ENCODE results near the gene CCNF. TPM values are rescaled to one million over a fixed set of nuclear protein-coding genes. Genes with fewer than 3 reads are reported as not detected.

Gene CCNF
- total RNA-seq, 1 experiment from 2014 or later = 52.4 TPM

- no peak overlapping the region for H3K4me3 Mint-ChIP-seq (ENCODE audit: unreplicated experiment)
- peaks cover 17% of the 10 kb centered on the region for H3K4me1 Mint-ChIP-seq (ENCODE audit: low read depth, unreplicated experiment)
- H3K36me3 Mint-ChIP-seq (ENCODE audit: insufficient read depth, unreplicated experiment) = peaks cover 11% of the 10 kb centered on the region
- H3K27me3 ChIP-seq (replicated peaks; ENCODE audit: control insufficient read depth, insufficient read depth, low read length) = no peaks in the 10 kb centered on the region
- H3K27me3 Mint-ChIP-seq (ENCODE audit: insufficient read depth, unreplicated experiment) = no peaks in the 10 kb centered on the region
- no peak for TF ChIP-seq CTCF (IDR thresholded peaks at IDR 0.05; ENCODE audit: insufficient read depth in 1 of 2, low read depth in 1 of 2, low read length in 1 of 2, severe bottlenecking in 1 of 2, unreplicated experiment in 1 of 2)
- no peak for DNase-seq
- POLR2A ChIA-PET = no interaction called here
- CTCF ChIA-PET = interaction anchor here (1.0 kb wide), 1 partner anchor 13 kb away, joined by 6 read pairs; no protein-coding TSS in a partner anchor
- no peaks in the 10 kb centered on the region for H3K36me3 ChIP-seq (ENCODE audit: control insufficient read depth, insufficient read depth, low read length)
- BruUV-seq (replicated peaks) = no TSS peak
- H3K27ac Mint-ChIP-seq (ENCODE audit: unreplicated experiment) = no peak overlapping the region
- H3K4me1 ChIP-seq = no peaks in the 10 kb centered on the region
- H3K4me3 ChIP-seq (ENCODE audit: low read depth, low read length) = no peak overlapping the region
- H3K9me3 Mint-ChIP-seq (ENCODE audit: unreplicated experiment) = no peaks in the 10 kb centered on the region
- no peaks in the 10 kb centered on the region for H3K9me3 ChIP-seq
- intact Hi-C loops (cut with micrococcal nuclease; ENCODE audit: unreplicated experiment) = no loop called here
These were observed 58.8 kb downstream of the CCNF start for GRCh38 chr16:2487903-2488531.

GRCh38 chr16:2489581-2489980 is 60.3 kb downstream of the CCNF start:
- Histone ChIP-seq H3K36me3 (ENCODE audit: control insufficient read depth, insufficient read depth, low read length) (no peaks in the 10 kb centered on the region), H3K4me1 (no peaks in the 10 kb centered on the region), H3K27me3 (replicated peaks; ENCODE audit: control insufficient read depth, insufficient read depth, low read length) (no peaks in the 10 kb centered on the region), H3K4me3 (ENCODE audit: low read depth, low read length) (no peak overlapping the region), H3K9me3 (no peaks in the 10 kb centered on the region)
- no TSS peak for BruUV-seq (replicated peaks)
- intact Hi-C loops (cut with micrococcal nuclease; ENCODE audit: unreplicated experiment) = no loop called here
- no peak for DNase-seq
- Mint-ChIP-seq H3K4me3 (ENCODE audit: unreplicated experiment) (no peak overlapping the region), H3K27me3 (ENCODE audit: insufficient read depth, unreplicated experiment) (no peaks in the 10 kb centered on the region), H3K27ac (ENCODE audit: unreplicated experiment) (no peak overlapping the region), H3K36me3 (ENCODE audit: insufficient read depth, unreplicated experiment) (peaks cover 7% of the 10 kb centered on the region), H3K9me3 (ENCODE audit: unreplicated experiment) (no peaks in the 10 kb centered on the region), H3K4me1 (ENCODE audit: low read depth, unreplicated experiment) (peaks cover 7% of the 10 kb centered on the region)
- no peak for TF ChIP-seq CTCF (IDR thresholded peaks at IDR 0.05; ENCODE audit: insufficient read depth in 1 of 2, low read depth in 1 of 2, low read length in 1 of 2, severe bottlenecking in 1 of 2, unreplicated experiment in 1 of 2)
- ChIA-PET CTCF (no interaction called here), POLR2A (no interaction called here)

GRCh38 chr16:2490190-2491105 is 61.2 kb downstream of the CCNF start:
- no peak for DNase-seq
- ChIA-PET POLR2A (no interaction called here), CTCF (no interaction called here)
- Mint-ChIP-seq H3K27ac (ENCODE audit: unreplicated experiment) (no peak overlapping the region), H3K36me3 (ENCODE audit: insufficient read depth, unreplicated experiment) (peaks cover 5% of the 10 kb centered on the region), H3K27me3 (ENCODE audit: insufficient read depth, unreplicated experiment) (no peaks in the 10 kb centered on the region), H3K4me3 (ENCODE audit: unreplicated experiment) (no peak overlapping the region), H3K9me3 (ENCODE audit: unreplicated experiment) (no peaks in the 10 kb centered on the region), H3K4me1 (ENCODE audit: low read depth, unreplicated experiment) (no peaks in the 10 kb centered on the region)
- Histone ChIP-seq H3K4me3 (ENCODE audit: low read depth, low read length) (no peak overlapping the region), H3K36me3 (ENCODE audit: control insufficient read depth, insufficient read depth, low read length) (no peaks in the 10 kb centered on the region), H3K9me3 (no peaks in the 10 kb centered on the region), H3K4me1 (no peaks in the 10 kb centered on the region), H3K27me3 (replicated peaks; ENCODE audit: control insufficient read depth, insufficient read depth, low read length) (no peaks in the 10 kb centered on the region)
- no peak for TF ChIP-seq CTCF (IDR thresholded peaks at IDR 0.05; ENCODE audit: insufficient read depth in 1 of 2, low read depth in 1 of 2, low read length in 1 of 2, severe bottlenecking in 1 of 2, unreplicated experiment in 1 of 2)
- intact Hi-C loops (cut with micrococcal nuclease; ENCODE audit: unreplicated experiment) = no loop called here
- BruUV-seq (replicated peaks) = no TSS peak
